Ramos (cell line): ENCODE data around the gene CDX2.

ENCODE experiments used
- in situ Hi-C: fragments of 300-500 bp; cut with MboI; formaldehyde crosslinking; loops from one replicate; pipeline ENCODE4 v1.14.3; 2022; ENCODE audit warnings: low sequenced_read_pairs; ENCODE audit not compliant: unreplicated experiment

CDX2 gene

GRCh38 chr13:27919934-27920676, 49.0 kb downstream of the CDX2 start, which contains the start of gene PDX1:
Gene PDX1, plus strand, starts transcription at chr13:27920000. Its CDS starts 139 bp downstream, at chr13:27920139.
- in situ Hi-C loops, result no loop called here

GRCh38 chr13:27919659-27919933, 49.5 kb downstream of the CDX2 start:
- in situ Hi-C loops, result no loop called here

GRCh38 chr13:27918918-27919658, 50.0 kb downstream of the CDX2 start:
- in situ Hi-C loops, result no loop called here

- in situ Hi-C loops, result no loop called here
Measured at GRCh38 chr13:27918041-27918917, 50.8 kb downstream of the CDX2 start.

GRCh38 chr13:27917121-27917947, 51.8 kb downstream of the CDX2 start:
- in situ Hi-C loops, result no loop called here

GRCh38 chr13:27915301-27916207, 53.6 kb downstream of the CDX2 start:
- in situ Hi-C loops, result no loop called here

GRCh38 chr13:27913160-27913559, 56.0 kb downstream of the CDX2 start:
- in situ Hi-C loops, result no loop called here

GRCh38 chr13:27911521-27911920, 57.6 kb downstream of the CDX2 start:
- in situ Hi-C loops, result no loop called here
